K562 (cell line): ENCODE results near the gene SLC25A11. TPM values are rescaled to one million over a fixed set of nuclear protein-coding genes. Genes with fewer than 3 reads are reported as not detected.

Source experiments
- ATF2 ChIP-seq: sonication (generic); formaldehyde crosslinking; IDR thresholded peaks from 2 replicates; pipeline ENCODE4 v1.8.1; 2022; ENCODE audit warnings: missing genetic modification reagents
- CLOCK ChIP-seq: fragments of 250-450 bp; sonication (Bioruptor Pico); IDR thresholded peaks from 2 replicates; pipeline ENCODE4 v1.4.0; 2020; ENCODE audit warnings: mild to moderate bottlenecking, moderate library complexity, borderline replicate concordance
- CREB3L1 ChIP-seq: fragments of 450-650 bp; IDR thresholded peaks from 2 replicates; pipeline ENCODE4 v1.6.1; 2014; ENCODE audit warnings: low read depth, mild to moderate bottlenecking, moderate library complexity, borderline replicate concordance
- GATAD2B ChIP-seq: fragments of 450-650 bp; IDR thresholded peaks from 2 replicates; pipeline ENCODE4 v1.6.1; 2017; ENCODE audit warnings: mild to moderate bottlenecking, borderline replicate concordance
- LCOR ChIP-seq: sonication (generic); formaldehyde crosslinking; IDR thresholded peaks from 2 replicates; pipeline ENCODE4 v1.8.0; 2022; ENCODE audit warnings: mild to moderate bottlenecking, missing genetic modification reagents
- MYC ChIP-seq, 2 experiments: fragments of 250-450 bp in 1 of 2; sonication (Bioruptor Pico) in 1 of 2; IDR thresholded peaks; 2 replicates each; pipeline versions ENCODE4 v1.5.1 to v1.6.1; 2012 to 2021; ENCODE audit warnings: low read depth in 2 of 2, borderline replicate concordance in 1 of 2, improper control_type of control experiment in 1 of 2, low read length in 1 of 2, mild to moderate bottlenecking in 1 of 2, moderate library complexity in 1 of 2
- RBM39 ChIP-seq: fragments of 200-400 bp; formaldehyde crosslinking; optimal IDR thresholded peaks from 2 replicates; pipeline ENCODE3; 2018; ENCODE audit warnings: low read depth, low read length
- SMARCC2 ChIP-seq: fragments of 450-650 bp; IDR thresholded peaks from 2 replicates; pipeline ENCODE4 v1.6.1; 2017; ENCODE audit warnings: antibody characterized with exemption, moderate library complexity, mild to moderate bottlenecking, low read depth
- WHSC1 ChIP-seq: IDR thresholded peaks from one replicate; pipeline ENCODE4 v1.6.1; 2012; ENCODE audit warnings: low read length, control low read depth, inconsistent platforms
- ZNF143 ChIP-seq: sonication (generic); formaldehyde crosslinking; IDR thresholded peaks from 2 replicates; pipeline ENCODE4 v1.9.0; 2022; ENCODE audit warnings: mild to moderate bottlenecking, missing genetic modification reagents
- ZNF511 ChIP-seq: sonication (generic); formaldehyde crosslinking; IDR thresholded peaks from 2 replicates; pipeline ENCODE4 v1.8.0; 2022; ENCODE audit warnings: mild to moderate bottlenecking, missing genetic modification reagents
- ZNF830 ChIP-seq: fragments of 250-450 bp; sonication (Bioruptor Pico); IDR thresholded peaks from 2 replicates; pipeline ENCODE4 v1.5.0; 2021; ENCODE audit warnings: mild to moderate bottlenecking
- polyA plus RNA-seq, 8 experiments: library from polyadenylated mRNA; depleted of rRNA in 4 of 8; stranded (reverse) in 5 of 8; unstranded in 3 of 8; fragments of >200 nt; fragmentation: Nextera tagmentation in 2 of 8; fragmentation: Illumina TruSeq in 1 of 8; extraction: Ambion mirVana in 2 of 8; extraction: Trizol in 1 of 8; gene quantifications; 2 replicates each; pipeline versions ENCODE4 v1.2.1 to v1.2.3, GENCODE V29; 2011 to 2014; ENCODE audit warnings: inconsistent platforms in 1 of 8, missing spikeins in 1 of 8
- total RNA-seq, 7 experiments: library from RNA; depleted of rRNA in 6 of 7; stranded (reverse); fragments of >200 nt in 6 of 7; fragmentation: Illumina TruSeq in 2 of 7; extraction: Trizol in 2 of 7; gene quantifications; 2 replicates each; pipeline versions ENCODE4 v1.2.1 to v1.2.3, GENCODE V29; 2011 to 2021; ENCODE audit warnings: low replicate concordance in 1 of 7
- TF ChIP-seq, protein P1 (sequence below): fragments of 450-650 bp; IDR thresholded peaks from 2 replicates; pipeline ENCODE4 v1.6.1; 2016; ENCODE audit warnings: antibody characterized with exemption

SLC25A11 gene
- total and polyA plus RNA-seq, 9 of the 15 experiments (the other 6 are each of a cell fraction or from before 2014, with no cell fraction given): 3.1 to 56.7 (median 32.9) TPM

GRCh38 chr17:4908711-4909496 lies 30.9 kb downstream of the SLC25A11 start (continued):
- TF ChIP-seq ZNF511 (CRISPR knock-in tag): no peak
- no peak for TF ChIP-seq ATF2
- no peak for TF ChIP-seq RBM39
- TF ChIP-seq WHSC1: no peak
- TF ChIP-seq CLOCK (CRISPR knock-in tag): no peak
- TF ChIP-seq CREB3L1: no peak
- TF ChIP-seq ZNF830 (CRISPR knock-in tag): no peak
- TF ChIP-seq SMARCC2: no peak
- TF ChIP-seq, protein P1, sequence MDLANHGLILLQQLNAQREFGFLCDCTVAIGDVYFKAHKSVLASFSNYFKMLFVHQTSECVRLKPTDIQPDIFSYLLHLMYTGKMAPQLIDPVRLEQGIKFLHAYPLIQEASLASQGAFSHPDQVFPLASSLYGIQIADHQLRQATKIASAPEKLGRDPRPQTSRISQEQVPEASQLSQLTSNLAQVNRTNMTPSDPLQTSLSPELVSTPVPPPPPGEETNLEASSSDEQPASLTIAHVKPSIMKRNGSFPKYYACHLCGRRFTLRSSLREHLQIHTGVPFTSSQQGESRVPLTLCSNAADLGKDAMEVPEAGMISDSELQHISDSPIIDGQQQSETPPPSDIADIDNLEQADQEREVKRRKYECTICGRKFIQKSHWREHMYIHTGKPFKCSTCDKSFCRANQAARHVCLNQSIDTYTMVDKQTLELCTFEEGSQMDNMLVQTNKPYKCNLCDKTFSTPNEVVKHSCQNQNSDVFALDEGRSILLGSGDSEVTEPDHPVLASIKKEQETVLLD: no peak
- no peak for TF ChIP-seq GATAD2B
- no peak for TF ChIP-seq ZNF143
- no peak for TF ChIP-seq LCOR (CRISPR knock-in tag)
- no peak for TF ChIP-seq MYC (IDR thresholded peaks at IDR 0.05; ENCODE audit: low read depth, low read length)
- TF ChIP-seq MYC (CRISPR knock-in tag; IDR thresholded peaks at IDR 0.05; ENCODE audit: borderline replicate concordance, low read depth): no peak
